ENCODE measurements around the gene SLC45A1.
"Not testable (repeated sequence)": the region's sequence is repeated elsewhere in the genome, so short reads cannot be mapped to it uniquely, and the experiment has no call there.

Gene SLC45A1

DNA sequence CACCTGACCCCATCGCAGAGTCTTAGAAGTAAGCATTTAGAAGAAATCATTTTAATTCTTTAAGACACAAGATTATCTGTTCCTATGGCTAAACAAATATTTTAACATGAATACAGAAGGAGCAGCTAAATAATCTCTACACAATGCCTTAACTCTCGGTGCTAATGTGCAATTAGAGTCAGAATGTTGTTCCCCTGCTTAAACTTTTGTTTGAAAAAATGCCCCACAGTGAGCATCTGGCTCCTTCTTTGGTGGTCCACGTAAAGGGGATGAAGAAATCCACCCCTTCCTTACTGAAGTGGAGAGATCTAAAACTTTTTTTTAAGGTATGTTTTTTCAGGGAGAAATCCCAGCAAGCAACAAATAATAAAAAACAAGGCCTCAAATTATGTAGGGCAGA is 55.2 kb downstream of the SLC45A1 start:
- H3K4me3 Mint-ChIP-seq, result no peak overlapping the region
- H3K9me3 Mint-ChIP-seq, result no peaks in the 10 kb centered on the region
- H3K27me3 Mint-ChIP-seq (ENCODE audit: low read depth), result no peaks in the 10 kb centered on the region
- no peaks in the 10 kb centered on the region for H3K36me3 Mint-ChIP-seq (ENCODE audit: low read depth)
- no peak overlapping the region for H3K27ac Mint-ChIP-seq
- H3K4me1 Mint-ChIP-seq (ENCODE audit: low read depth), result peaks cover 14% of the 10 kb centered on the region

DNA sequence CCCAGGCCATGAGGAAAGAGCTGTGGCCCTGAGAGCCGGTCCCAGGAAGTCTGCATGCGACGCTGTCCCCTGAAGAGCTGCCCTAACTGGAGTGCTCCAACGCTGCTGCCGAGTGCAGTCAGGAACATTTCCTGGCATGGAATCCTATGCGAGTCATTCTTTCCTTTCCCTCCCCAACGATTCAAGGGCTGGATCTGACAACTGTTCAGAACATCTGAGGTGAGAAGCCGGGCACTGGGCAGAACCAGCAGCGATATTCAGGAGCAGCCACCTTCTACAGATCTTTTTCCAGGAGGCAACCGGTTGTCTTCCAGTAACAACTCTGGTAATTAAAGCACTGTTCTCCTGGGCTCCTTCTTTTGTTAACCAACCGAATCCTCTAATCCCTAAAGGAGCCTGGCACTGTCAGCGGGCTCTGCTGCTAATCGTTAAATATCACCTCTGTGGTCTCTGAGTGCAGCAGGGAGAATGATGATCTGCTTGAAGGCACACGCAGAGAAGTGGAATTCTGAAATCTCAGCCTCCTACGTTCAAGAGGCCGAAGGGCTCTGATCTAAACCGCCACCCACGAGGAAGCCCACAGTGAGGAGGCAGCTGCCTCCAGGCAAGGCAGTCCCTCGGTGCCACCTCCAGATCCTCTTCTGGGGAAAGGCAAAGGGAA is 55.8 kb downstream of the SLC45A1 start:
- Mint-ChIP-seq H3K4me1 (ENCODE audit: low read depth) (peaks cover 15% of the 10 kb centered on the region), H3K27ac (no peak overlapping the region), H3K4me3 (no peak overlapping the region), H3K36me3 (ENCODE audit: low read depth) (no peaks in the 10 kb centered on the region), H3K9me3 (no peaks in the 10 kb centered on the region), H3K27me3 (ENCODE audit: low read depth) (no peaks in the 10 kb centered on the region)

DNA sequence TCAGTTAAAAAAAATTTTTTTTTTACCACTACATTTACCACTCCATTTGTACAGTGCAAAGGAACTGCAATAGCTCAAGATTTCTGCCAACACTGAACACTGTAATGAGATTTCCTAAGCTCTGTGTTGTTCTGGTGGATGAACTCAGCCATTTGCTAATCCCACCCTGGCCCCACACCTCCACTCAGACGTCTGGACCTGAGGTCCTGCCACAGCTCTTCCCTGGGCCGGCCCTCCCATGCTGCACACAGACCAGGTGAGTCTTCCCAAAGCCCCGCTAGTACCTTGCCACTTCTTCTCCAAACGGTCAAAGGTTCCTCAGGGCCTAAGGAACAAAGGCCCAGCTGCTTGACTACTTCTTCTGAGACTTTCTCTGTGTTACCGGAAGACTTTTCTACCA is 56.4 kb downstream of the SLC45A1 start:
- Mint-ChIP-seq H3K4me3 (no peak overlapping the region), H3K27me3 (ENCODE audit: low read depth) (no peaks in the 10 kb centered on the region), H3K9me3 (no peaks in the 10 kb centered on the region), H3K27ac (no peak overlapping the region), H3K4me1 (ENCODE audit: low read depth) (peaks cover 18% of the 10 kb centered on the region), H3K36me3 (ENCODE audit: low read depth) (peaks cover 2% of the 10 kb centered on the region)

DNA sequence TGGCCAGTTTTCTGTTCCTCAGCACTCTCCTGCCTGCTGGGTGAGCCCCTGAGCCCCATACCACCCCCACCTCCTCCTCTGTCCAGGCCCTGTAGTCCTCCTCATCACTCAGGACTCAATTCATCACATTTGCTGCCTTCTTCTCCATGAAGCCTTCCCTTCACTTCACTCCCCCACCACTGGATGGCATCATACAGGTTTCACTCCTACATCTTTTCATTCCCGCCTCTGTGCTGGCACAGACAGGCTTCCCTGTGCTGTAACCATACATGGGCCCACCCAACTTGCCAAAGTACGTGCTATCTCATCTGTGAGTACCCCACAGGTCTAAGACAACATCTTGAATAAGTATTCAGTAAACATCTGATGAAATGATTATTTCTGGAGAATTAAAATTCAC is 56.9 kb downstream of the SLC45A1 start:
- Mint-ChIP-seq H3K27me3 (ENCODE audit: low read depth) (no peaks in the 10 kb centered on the region), H3K36me3 (ENCODE audit: low read depth) (peaks cover 2% of the 10 kb centered on the region), H3K27ac (no peak overlapping the region), H3K4me1 (ENCODE audit: low read depth) (peaks cover 18% of the 10 kb centered on the region), H3K4me3 (no peak overlapping the region), H3K9me3 (no peaks in the 10 kb centered on the region)

DNA sequence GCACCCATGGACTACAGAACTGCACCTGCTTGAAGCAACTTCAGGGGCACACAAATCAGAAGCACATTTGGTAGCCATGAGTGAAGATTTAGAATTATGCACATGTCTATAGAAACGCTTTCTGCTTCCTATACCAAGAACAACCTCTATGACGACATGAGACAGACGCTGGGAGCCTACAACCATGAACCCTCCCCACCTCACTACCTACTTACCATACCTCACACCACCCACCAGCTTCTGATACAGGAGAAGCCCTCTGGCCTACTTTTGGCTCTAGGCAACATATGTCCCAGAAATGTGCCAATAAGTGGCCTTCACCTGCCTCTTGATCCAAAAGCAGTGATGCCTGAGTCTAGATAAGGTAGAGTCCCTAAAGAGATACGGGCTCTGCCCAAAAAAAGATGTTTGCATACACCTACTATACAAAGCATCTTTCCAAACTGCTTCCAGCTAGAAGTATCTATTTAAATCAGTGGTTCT is 58.5 kb downstream of the SLC45A1 start:
- Mint-ChIP-seq H3K36me3 (ENCODE audit: low read depth) (peaks cover 6% of the 10 kb centered on the region), H3K4me3 (no peak overlapping the region), H3K27me3 (ENCODE audit: low read depth) (no peaks in the 10 kb centered on the region), H3K9me3 (no peaks in the 10 kb centered on the region), H3K4me1 (ENCODE audit: low read depth) (peaks cover 19% of the 10 kb centered on the region), H3K27ac (no peak overlapping the region)

DNA sequence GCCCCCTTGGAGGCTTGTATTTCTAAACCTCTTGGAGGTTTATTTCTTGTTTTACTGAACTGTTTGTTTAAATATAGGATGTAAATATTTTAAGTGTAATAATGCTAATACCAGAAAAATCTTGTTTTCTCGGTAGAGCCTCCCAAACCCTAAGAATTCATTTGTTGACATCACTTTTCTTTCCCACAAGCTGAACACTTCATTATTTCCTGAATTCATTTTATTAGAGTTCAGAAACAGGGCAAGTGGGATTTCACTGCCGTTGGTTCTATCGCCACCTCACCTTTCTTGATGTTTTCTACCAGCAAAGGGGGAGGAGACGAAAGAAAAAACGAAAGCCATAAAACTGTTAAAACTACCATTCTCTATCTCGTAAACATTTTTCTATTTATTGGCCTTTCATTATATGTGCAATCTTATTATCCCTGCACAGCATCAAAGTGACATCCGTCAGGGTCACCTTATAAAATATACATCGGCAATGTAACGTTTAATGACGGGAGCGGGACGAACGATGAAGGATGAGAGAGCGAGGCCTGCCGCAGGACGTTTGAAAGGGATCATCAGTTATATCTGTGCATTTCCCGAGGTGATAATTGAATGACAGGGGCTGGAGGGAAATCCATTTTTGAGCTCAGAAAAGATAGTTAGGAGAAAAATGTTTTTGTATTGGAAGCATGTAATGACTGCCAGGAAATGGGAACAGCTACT is 59.5 kb downstream of the SLC45A1 start:
- Mint-ChIP-seq H3K27ac (no peak overlapping the region), H3K4me1 (ENCODE audit: low read depth) (peaks cover 24% of the 10 kb centered on the region), H3K27me3 (ENCODE audit: low read depth) (no peaks in the 10 kb centered on the region), H3K9me3 (no peaks in the 10 kb centered on the region), H3K36me3 (ENCODE audit: low read depth) (peaks cover 6% of the 10 kb centered on the region), H3K4me3 (no peak overlapping the region)

DNA sequence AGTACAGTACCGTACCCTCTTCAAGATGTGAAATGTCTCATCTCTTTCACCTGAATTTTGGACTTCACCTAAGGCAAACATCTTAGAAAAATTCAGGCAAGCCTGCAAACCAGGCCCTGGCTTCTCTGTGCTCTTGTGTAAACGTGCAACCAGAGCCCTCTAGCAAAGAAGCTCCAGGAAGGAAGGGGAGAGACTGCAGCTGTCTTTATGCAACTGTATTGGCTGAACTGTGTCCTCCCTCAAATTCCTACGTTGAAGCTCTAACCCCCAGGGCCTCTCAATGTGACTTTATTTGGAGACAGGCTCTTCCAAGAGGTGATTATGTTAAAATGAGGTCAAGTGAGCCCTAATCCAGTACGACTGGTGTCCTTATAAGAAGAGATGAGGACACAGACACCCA is 60.3 kb downstream of the SLC45A1 start:
- Mint-ChIP-seq H3K9me3 (no peaks in the 10 kb centered on the region), H3K4me1 (ENCODE audit: low read depth) (peaks cover 27% of the 10 kb centered on the region), H3K27me3 (ENCODE audit: low read depth) (no peaks in the 10 kb centered on the region), H3K36me3 (ENCODE audit: low read depth) (peaks cover 9% of the 10 kb centered on the region), H3K27ac (no peak overlapping the region), H3K4me3 (no peak overlapping the region)

DNA sequence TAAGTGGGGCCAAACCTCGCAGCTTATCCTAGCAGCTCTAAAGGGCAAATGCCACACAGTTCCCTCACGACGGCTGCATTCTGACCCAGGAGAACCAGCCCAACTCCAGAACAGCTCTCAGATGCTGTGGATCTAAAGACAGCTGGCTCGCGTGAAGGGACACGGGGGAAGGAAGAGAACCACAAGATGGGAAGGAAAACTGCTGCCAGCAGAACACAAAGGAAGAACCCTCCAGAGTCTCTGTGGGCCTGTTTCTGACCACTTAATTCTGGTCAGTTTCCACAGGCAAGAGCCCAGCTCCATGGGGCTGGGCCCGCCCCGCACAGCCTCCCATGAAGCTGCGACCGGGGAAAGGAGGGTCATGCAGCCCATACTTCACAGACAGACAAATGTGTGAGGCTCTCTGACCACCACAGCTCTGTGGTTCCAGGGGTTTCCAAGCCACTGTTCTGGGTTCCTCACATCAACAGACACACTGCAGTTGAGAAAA is 61.1 kb downstream of the SLC45A1 start:
- no peaks in the 10 kb centered on the region for H3K27me3 Mint-ChIP-seq (ENCODE audit: low read depth)
- peak overlapping the region; percentile 31 for H3K27ac Mint-ChIP-seq
- H3K4me1 Mint-ChIP-seq (ENCODE audit: low read depth), result peaks cover 30% of the 10 kb centered on the region
- no peaks in the 10 kb centered on the region for H3K9me3 Mint-ChIP-seq
- H3K36me3 Mint-ChIP-seq (ENCODE audit: low read depth), result peaks cover 11% of the 10 kb centered on the region
- no peak overlapping the region for H3K4me3 Mint-ChIP-seq

DNA sequence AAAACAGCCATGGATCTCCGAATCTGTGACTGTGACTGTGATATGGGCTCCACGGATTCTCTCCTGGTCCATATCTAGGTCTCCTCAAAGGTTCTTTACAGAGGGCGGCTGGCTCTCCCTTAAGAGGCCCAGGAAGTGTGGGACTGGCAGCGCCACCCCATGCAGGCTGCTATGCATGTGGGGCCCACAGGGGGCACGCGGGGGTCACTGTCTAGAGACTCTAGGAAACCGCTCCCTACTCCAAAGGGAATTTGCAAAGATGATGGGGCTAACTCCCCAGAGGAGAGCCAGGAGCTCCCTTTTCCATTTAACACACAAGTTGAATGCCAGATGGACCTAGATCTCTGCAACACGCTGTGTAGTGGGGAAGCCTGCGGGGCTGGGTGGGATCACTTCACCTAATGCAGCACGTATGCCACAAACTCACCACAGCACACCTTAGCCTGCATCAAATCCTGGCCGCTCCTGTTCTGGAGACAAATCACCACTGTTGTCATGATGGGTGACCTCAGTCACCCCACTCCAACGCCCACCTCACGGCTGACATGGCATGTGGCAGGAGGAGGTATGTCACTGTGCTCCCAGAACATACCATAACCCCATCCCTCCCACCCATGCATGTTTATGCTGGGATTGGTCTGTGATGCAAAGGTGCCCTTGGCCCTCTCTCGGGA is 61.7 kb downstream of the SLC45A1 start:
- peaks cover 14% of the 10 kb centered on the region for H3K36me3 Mint-ChIP-seq (ENCODE audit: low read depth)
- no peaks in the 10 kb centered on the region for H3K9me3 Mint-ChIP-seq
- H3K27ac Mint-ChIP-seq, result no peak overlapping the region
- H3K27me3 Mint-ChIP-seq (ENCODE audit: low read depth), result no peaks in the 10 kb centered on the region
- H3K4me3 Mint-ChIP-seq, result no peak overlapping the region
- peaks cover 30% of the 10 kb centered on the region for H3K4me1 Mint-ChIP-seq (ENCODE audit: low read depth)

DNA sequence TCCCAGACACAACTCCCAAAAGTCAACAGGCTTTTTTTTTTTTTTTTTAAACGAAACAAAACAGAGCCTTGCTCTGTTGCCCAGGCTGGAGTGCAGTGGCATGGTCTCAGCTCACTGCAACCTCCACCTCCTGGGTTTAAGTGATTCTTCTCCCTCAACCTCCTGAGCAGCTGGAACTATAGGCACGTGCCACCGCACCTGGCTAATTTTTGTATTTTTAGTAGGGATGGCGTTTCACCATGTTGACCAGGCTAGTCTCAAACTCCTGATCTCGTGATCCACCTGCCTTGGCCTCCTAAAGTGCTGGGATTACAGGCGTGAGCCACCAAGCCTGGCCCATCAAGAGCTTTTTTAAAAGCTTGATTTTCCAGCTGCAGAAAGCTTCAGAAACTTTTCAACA is 62.4 kb downstream of the SLC45A1 start:
- Mint-ChIP-seq H3K4me1 (ENCODE audit: low read depth) (peaks cover 32% of the 10 kb centered on the region), H3K36me3 (ENCODE audit: low read depth) (peaks cover 15% of the 10 kb centered on the region)
- H3K4me3 Mint-ChIP-seq; H3K27me3 Mint-ChIP-seq (ENCODE audit: low read depth); H3K27ac Mint-ChIP-seq; H3K9me3 Mint-ChIP-seq: not testable (repeated sequence)

DNA sequence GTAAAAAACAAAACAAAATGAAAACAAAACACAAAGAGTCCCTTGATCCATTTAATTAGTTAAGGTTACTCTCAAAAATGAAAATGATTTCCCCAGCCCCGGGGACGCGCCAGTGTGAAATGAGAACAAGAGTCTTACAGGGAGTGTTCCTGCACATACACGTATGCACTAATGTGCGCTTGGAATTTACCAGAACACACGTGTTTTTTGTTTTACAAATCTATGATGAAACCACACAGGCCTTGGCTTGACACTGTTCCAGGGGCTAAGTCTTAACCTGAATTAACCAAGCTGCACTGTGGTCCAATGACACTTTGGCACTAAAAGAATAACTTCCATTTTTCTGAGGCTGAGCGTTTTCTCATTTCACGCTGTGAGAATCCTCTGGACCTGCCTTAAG is 63.7 kb downstream of the SLC45A1 start:
- Mint-ChIP-seq H3K4me3 (no peak overlapping the region), H3K27ac (no peak overlapping the region), H3K36me3 (ENCODE audit: low read depth) (peaks cover 18% of the 10 kb centered on the region), H3K27me3 (ENCODE audit: low read depth) (no peaks in the 10 kb centered on the region), H3K9me3 (no peaks in the 10 kb centered on the region), H3K4me1 (ENCODE audit: low read depth) (peaks cover 25% of the 10 kb centered on the region)

DNA sequence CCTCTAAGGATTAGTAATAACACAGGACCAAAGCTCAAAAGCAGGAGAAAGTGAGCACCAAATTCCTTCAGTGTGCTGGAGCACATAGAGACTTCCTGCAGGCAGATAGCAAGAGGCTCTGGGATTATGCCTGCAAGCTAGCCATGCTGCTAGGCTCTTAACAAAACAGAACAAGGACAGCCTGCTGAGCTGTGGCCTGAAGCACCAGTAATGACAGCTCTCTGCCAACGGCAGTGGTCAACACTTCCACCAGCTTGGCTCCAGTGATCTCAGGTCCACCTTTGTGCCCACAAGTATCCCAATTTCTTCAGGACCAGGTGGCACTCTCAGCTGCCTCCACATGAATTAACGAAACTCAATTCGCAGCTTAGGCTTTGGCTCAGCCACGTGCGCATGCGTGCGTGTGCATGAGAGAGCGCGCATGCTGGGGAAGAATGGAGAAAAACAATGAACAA is 64.2 kb downstream of the SLC45A1 start:
- H3K4me1 Mint-ChIP-seq (ENCODE audit: low read depth), result peaks cover 25% of the 10 kb centered on the region
- H3K36me3 Mint-ChIP-seq (ENCODE audit: low read depth), result peaks cover 18% of the 10 kb centered on the region
- H3K4me3 Mint-ChIP-seq, result no peak overlapping the region
- no peak overlapping the region for H3K27ac Mint-ChIP-seq
- no peaks in the 10 kb centered on the region for H3K9me3 Mint-ChIP-seq
- no peaks in the 10 kb centered on the region for H3K27me3 Mint-ChIP-seq (ENCODE audit: low read depth)

DNA sequence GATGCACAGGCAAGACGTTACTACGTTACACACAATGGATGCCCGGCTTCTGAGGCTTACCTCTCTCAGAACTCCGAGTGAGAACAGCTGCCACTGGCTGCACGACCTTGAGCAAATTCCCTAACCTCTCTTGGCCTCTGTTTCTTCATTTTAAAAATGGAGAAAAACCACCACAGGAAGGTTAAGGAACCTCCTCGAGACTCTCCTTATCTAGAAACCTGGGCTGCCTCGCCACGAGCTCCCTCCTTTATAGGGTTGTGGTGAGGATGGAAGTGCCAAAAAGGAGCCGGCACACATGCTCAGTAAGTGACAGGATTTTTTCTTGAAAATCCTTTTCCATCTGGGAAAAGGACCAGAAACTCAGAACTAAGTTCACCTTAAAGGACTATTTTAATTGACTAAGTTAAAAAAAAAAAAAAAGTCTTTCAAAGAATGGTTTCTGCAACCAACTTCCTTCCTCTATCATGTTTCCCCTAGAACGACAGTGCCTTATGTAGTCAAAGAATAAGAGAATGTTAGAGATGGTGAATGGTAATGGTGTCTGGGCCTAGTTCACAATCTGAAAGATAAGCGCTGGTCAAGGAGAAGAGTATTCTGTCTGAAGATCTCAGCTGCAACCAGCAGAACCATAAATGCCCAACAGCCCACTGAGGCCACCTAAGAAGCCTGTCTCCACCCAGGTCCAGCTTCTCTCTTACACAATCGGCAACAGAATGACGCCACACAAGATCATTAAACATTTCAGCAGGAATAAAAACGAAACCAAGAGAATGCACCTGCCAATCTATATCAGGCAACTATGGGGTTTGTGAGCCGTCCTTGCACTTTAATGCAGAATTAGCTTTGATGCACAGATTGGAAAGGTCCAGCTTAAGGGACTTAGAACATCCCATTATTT is 64.9 kb downstream of the SLC45A1 start:
- peaks cover 24% of the 10 kb centered on the region for H3K4me1 Mint-ChIP-seq (ENCODE audit: low read depth)
- H3K4me3 Mint-ChIP-seq, result peak overlapping the region; percentile 12

DNA sequence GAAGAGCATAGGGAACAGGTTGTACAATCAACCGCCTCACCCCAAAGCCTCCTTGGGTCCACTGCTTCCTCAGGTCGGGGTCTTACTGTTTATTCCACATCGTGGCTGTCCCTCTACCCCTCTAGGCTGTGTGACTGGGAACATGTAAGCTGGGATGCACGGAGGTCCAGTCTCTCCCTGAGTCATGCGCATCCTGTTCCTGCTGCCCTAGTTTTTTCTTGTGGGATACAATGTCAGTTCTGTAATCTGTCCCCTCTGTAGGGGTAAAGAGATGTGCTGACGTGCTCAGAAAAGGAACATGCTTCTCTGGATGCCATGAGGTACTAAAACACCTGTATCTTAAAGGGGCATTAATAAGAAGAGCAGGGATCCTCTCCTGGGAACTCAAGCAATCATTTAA is 66.2 kb downstream of the SLC45A1 start:
- Mint-ChIP-seq H3K4me3 (no peak overlapping the region), H3K27ac (no peak overlapping the region), H3K36me3 (ENCODE audit: low read depth) (peaks cover 23% of the 10 kb centered on the region), H3K9me3 (no peaks in the 10 kb centered on the region), H3K4me1 (ENCODE audit: low read depth) (peaks cover 25% of the 10 kb centered on the region), H3K27me3 (ENCODE audit: low read depth) (no peaks in the 10 kb centered on the region)

More for the DNA sequence above, 64.9 kb downstream of the SLC45A1 start:
- Mint-ChIP-seq H3K36me3 (ENCODE audit: low read depth) (peaks cover 21% of the 10 kb centered on the region), H3K27ac (peak overlapping the region; percentile 78), H3K27me3 (ENCODE audit: low read depth) (no peaks in the 10 kb centered on the region), H3K9me3 (no peaks in the 10 kb centered on the region)
